ENCODE data around the gene PTPRN2.

The PTPRN2 gene

GRCh38 chr7:158396301-158396905 lies 191.2 kb downstream of the PTPRN2 start:
- DNase-seq = no peak
- Mint-ChIP-seq H3K9me3 (peaks cover 7% of the 10 kb centered on the region), H3K27me3 (no peaks in the 10 kb centered on the region), H3K27ac (no peak overlapping the region), H3K36me3 (ENCODE audit: low read depth) (no peaks in the 10 kb centered on the region), H3K4me1 (ENCODE audit: low read depth) (no peaks in the 10 kb centered on the region), H3K4me3 (no peak overlapping the region)

GRCh38 chr7:158395780-158396278 lies 191.8 kb downstream of the PTPRN2 start:
- no peak overlapping the region for H3K4me3 Mint-ChIP-seq
- no peaks in the 10 kb centered on the region for H3K36me3 Mint-ChIP-seq (ENCODE audit: low read depth)
- no peak for DNase-seq
- peaks cover 7% of the 10 kb centered on the region for H3K9me3 Mint-ChIP-seq
- H3K27ac Mint-ChIP-seq = no peak overlapping the region
- H3K27me3 Mint-ChIP-seq = no peaks in the 10 kb centered on the region
- no peaks in the 10 kb centered on the region for H3K4me1 Mint-ChIP-seq (ENCODE audit: low read depth)

GRCh38 chr7:158395349-158395748 lies 192.3 kb downstream of the PTPRN2 start:
- Mint-ChIP-seq H3K4me3 (no peak overlapping the region), H3K27me3 (no peaks in the 10 kb centered on the region), H3K27ac (no peak overlapping the region), H3K4me1 (ENCODE audit: low read depth) (no peaks in the 10 kb centered on the region), H3K9me3 (peaks cover 7% of the 10 kb centered on the region), H3K36me3 (ENCODE audit: low read depth) (no peaks in the 10 kb centered on the region)
- no peak for DNase-seq

GRCh38 chr7:158394936-158395335 lies 192.7 kb downstream of the PTPRN2 start:
- DNase-seq = peak; percentile 63
- Mint-ChIP-seq H3K4me3 (no peak overlapping the region), H3K9me3 (peaks cover 7% of the 10 kb centered on the region), H3K36me3 (ENCODE audit: low read depth) (no peaks in the 10 kb centered on the region), H3K4me1 (ENCODE audit: low read depth) (no peaks in the 10 kb centered on the region), H3K27me3 (no peaks in the 10 kb centered on the region), H3K27ac (no peak overlapping the region)

GRCh38 chr7:158393926-158394625 lies 193.5 kb downstream of the PTPRN2 start:
- Mint-ChIP-seq H3K36me3 (ENCODE audit: low read depth) (no peaks in the 10 kb centered on the region), H3K27me3 (no peaks in the 10 kb centered on the region), H3K9me3 (peaks cover 7% of the 10 kb centered on the region), H3K4me3 (no peak overlapping the region), H3K4me1 (ENCODE audit: low read depth) (no peaks in the 10 kb centered on the region), H3K27ac (no peak overlapping the region)
- no peak for DNase-seq

GRCh38 chr7:158392251-158392650 lies 195.4 kb downstream of the PTPRN2 start:
- Mint-ChIP-seq H3K36me3 (ENCODE audit: low read depth) (no peaks in the 10 kb centered on the region), H3K27ac (no peak overlapping the region), H3K4me3 (no peak overlapping the region), H3K9me3 (no peaks in the 10 kb centered on the region), H3K4me1 (ENCODE audit: low read depth) (no peaks in the 10 kb centered on the region), H3K27me3 (peaks cover 7% of the 10 kb centered on the region)
- DNase-seq = no peak

GRCh38 chr7:158391541-158391940 lies 196.1 kb downstream of the PTPRN2 start:
- Mint-ChIP-seq H3K27ac (no peak overlapping the region), H3K4me3 (no peak overlapping the region), H3K4me1 (ENCODE audit: low read depth) (no peaks in the 10 kb centered on the region), H3K36me3 (ENCODE audit: low read depth) (no peaks in the 10 kb centered on the region), H3K9me3 (no peaks in the 10 kb centered on the region), H3K27me3 (peaks cover 12% of the 10 kb centered on the region)
- no peak for DNase-seq

GRCh38 chr7:158391141-158391540 lies 196.5 kb downstream of the PTPRN2 start:
- Mint-ChIP-seq H3K4me1 (ENCODE audit: low read depth) (no peaks in the 10 kb centered on the region), H3K9me3 (no peaks in the 10 kb centered on the region), H3K27me3 (peaks cover 14% of the 10 kb centered on the region), H3K4me3 (no peak overlapping the region), H3K27ac (no peak overlapping the region), H3K36me3 (ENCODE audit: low read depth) (no peaks in the 10 kb centered on the region)
- DNase-seq = no peak

- no peak for DNase-seq
- Mint-ChIP-seq H3K9me3 (no peaks in the 10 kb centered on the region), H3K4me3 (no peak overlapping the region), H3K27me3 (peaks cover 14% of the 10 kb centered on the region), H3K27ac (no peak overlapping the region), H3K4me1 (ENCODE audit: low read depth) (no peaks in the 10 kb centered on the region), H3K36me3 (ENCODE audit: low read depth) (no peaks in the 10 kb centered on the region)
Observed at GRCh38 chr7:158390460-158390859, 197.2 kb downstream of the PTPRN2 start.

- H3K9me3 Mint-ChIP-seq = no peaks in the 10 kb centered on the region
- no peaks in the 10 kb centered on the region for H3K4me1 Mint-ChIP-seq (ENCODE audit: low read depth)
- H3K36me3 Mint-ChIP-seq (ENCODE audit: low read depth) = no peaks in the 10 kb centered on the region
- no peak overlapping the region for H3K27ac Mint-ChIP-seq
- H3K4me3 Mint-ChIP-seq = no peak overlapping the region
- H3K27me3 Mint-ChIP-seq = peaks cover 17% of the 10 kb centered on the region
- DNase-seq = no peak
Observed at GRCh38 chr7:158389514-158390425, 197.9 kb downstream of the PTPRN2 start.

GRCh38 chr7:158388928-158389327 lies 198.7 kb downstream of the PTPRN2 start:
- no peaks in the 10 kb centered on the region for H3K9me3 Mint-ChIP-seq
- DNase-seq = no peak
- H3K4me3 Mint-ChIP-seq = no peak overlapping the region
- H3K27ac Mint-ChIP-seq = no peak overlapping the region
- H3K27me3 Mint-ChIP-seq = peaks cover 17% of the 10 kb centered on the region
- no peaks in the 10 kb centered on the region for H3K4me1 Mint-ChIP-seq (ENCODE audit: low read depth)
- no peaks in the 10 kb centered on the region for H3K36me3 Mint-ChIP-seq (ENCODE audit: low read depth)

- H3K4me1 Mint-ChIP-seq (ENCODE audit: low read depth) = no peaks in the 10 kb centered on the region
- H3K9me3 Mint-ChIP-seq = no peaks in the 10 kb centered on the region
- H3K27me3 Mint-ChIP-seq = peaks cover 17% of the 10 kb centered on the region
- no peaks in the 10 kb centered on the region for H3K36me3 Mint-ChIP-seq (ENCODE audit: low read depth)
- no peak overlapping the region for H3K27ac Mint-ChIP-seq
- no peak overlapping the region for H3K4me3 Mint-ChIP-seq
- DNase-seq = no peak
Observed at GRCh38 chr7:158388072-158388471, 199.6 kb downstream of the PTPRN2 start.

GRCh38 chr7:158387546-158387891 lies 200.1 kb downstream of the PTPRN2 start:
- no peaks in the 10 kb centered on the region for H3K9me3 Mint-ChIP-seq
- peaks cover 18% of the 10 kb centered on the region for H3K27me3 Mint-ChIP-seq
- H3K27ac Mint-ChIP-seq = no peak overlapping the region
- H3K36me3 Mint-ChIP-seq (ENCODE audit: low read depth) = no peaks in the 10 kb centered on the region
- H3K4me1 Mint-ChIP-seq (ENCODE audit: low read depth) = no peaks in the 10 kb centered on the region
- no peak overlapping the region for H3K4me3 Mint-ChIP-seq
- DNase-seq = no peak

GRCh38 chr7:158386866-158387545 lies 200.6 kb downstream of the PTPRN2 start:
- Mint-ChIP-seq H3K27me3 (peaks cover 20% of the 10 kb centered on the region), H3K27ac (no peak overlapping the region), H3K4me1 (ENCODE audit: low read depth) (no peaks in the 10 kb centered on the region), H3K9me3 (no peaks in the 10 kb centered on the region), H3K4me3 (no peak overlapping the region), H3K36me3 (ENCODE audit: low read depth) (no peaks in the 10 kb centered on the region)
- no peak for DNase-seq

Data from activated T-cell treated with anti-CD3 and anti-CD28 coated beads, Interleukin-2, amount 50 U/mL, for 24 hours (primary cell).